OCI-LY7 (cell line): Measurements from ENCODE around the gene EXOG.

Experiments used
- EZH2phosphoT487 ChIP-seq: fragments of 200-600 bp; sonication (generic); IDR thresholded peaks from 2 replicates; pipeline ENCODE4 v1.6.1; 2018; ENCODE audit warnings: low read depth, borderline replicate concordance, mild to moderate bottlenecking, mixed run types, antibody characterized with exemption, low read length, moderate library complexity, mixed read lengths
- TF ChIP-seq, protein P1 (sequence below): fragments of 200-600 bp; sonication (generic); conservative IDR thresholded peaks from 2 replicates; pipeline ENCODE4 v1.5.1; 2014; ENCODE audit warnings: mild to moderate bottlenecking, antibody characterized with exemption, low read length, moderate library complexity, mixed read lengths

DNA sequence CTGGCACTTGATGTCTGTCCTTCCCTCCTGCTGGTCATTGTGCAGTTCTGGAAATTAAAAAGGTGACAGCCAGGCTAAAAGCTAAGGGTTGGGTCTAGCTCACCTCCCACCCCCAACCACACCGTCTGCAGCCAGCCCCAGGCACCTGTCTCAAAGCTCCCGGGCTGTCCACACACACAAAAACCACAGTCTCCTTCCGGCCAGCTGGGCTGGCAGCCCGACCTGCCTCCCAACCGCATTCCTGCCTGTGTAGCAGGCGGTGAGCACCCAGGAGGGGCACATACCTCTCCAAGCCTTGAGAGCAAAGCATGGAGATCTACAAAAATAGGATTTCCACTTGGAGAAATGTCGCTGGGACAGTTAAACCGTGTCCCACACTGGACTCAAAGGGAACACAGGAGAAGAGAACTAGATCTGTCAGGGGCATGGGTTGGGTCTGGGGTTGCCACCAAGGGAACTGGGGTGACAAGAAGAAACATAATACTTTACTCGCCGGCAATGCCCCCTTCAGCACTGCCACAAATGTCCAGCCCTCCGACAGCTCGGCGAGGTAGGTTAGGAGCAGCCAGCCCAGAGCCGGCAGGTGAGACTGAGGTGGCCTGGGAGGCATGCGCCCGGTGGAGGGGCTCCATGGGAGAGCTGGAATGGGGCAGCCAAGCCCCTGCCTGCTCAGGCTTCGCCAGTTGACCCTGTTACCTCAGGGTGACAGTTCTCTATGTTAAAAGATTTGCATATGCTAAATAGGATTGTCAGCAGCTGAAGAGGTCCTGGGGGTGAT, 52.2 kb downstream of the EXOG start:
- TF ChIP-seq, protein P1, sequence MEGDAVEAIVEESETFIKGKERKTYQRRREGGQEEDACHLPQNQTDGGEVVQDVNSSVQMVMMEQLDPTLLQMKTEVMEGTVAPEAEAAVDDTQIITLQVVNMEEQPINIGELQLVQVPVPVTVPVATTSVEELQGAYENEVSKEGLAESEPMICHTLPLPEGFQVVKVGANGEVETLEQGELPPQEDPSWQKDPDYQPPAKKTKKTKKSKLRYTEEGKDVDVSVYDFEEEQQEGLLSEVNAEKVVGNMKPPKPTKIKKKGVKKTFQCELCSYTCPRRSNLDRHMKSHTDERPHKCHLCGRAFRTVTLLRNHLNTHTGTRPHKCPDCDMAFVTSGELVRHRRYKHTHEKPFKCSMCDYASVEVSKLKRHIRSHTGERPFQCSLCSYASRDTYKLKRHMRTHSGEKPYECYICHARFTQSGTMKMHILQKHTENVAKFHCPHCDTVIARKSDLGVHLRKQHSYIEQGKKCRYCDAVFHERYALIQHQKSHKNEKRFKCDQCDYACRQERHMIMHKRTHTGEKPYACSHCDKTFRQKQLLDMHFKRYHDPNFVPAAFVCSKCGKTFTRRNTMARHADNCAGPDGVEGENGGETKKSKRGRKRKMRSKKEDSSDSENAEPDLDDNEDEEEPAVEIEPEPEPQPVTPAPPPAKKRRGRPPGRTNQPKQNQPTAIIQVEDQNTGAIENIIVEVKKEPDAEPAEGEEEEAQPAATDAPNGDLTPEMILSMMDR, result no peak
- no peak for TF ChIP-seq EZH2phosphoT487
